ENCODE measurements around the gene CD82.

DNA sequence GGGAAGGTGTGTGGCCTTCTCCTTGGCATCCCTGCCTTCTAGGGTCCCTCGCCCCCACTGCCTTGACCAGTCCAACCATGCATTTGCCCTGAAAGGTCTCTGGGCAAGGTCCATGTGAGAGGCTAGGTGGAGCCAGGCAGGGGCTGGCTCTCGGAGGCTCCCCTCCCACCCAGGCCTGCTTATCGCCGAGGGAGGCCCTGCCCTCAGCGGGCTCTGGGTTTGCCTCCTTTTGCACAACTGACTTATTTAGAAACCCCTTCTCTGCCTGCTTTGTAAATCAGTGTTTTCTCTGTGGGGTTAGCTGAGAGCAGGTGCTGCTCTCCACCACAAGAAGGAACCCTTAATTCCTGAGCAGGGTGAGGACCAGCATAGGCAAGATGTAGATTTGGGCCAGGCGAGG, 47.7 kb downstream of the CD82 start:
- TF ChIP-seq, protein P1, sequence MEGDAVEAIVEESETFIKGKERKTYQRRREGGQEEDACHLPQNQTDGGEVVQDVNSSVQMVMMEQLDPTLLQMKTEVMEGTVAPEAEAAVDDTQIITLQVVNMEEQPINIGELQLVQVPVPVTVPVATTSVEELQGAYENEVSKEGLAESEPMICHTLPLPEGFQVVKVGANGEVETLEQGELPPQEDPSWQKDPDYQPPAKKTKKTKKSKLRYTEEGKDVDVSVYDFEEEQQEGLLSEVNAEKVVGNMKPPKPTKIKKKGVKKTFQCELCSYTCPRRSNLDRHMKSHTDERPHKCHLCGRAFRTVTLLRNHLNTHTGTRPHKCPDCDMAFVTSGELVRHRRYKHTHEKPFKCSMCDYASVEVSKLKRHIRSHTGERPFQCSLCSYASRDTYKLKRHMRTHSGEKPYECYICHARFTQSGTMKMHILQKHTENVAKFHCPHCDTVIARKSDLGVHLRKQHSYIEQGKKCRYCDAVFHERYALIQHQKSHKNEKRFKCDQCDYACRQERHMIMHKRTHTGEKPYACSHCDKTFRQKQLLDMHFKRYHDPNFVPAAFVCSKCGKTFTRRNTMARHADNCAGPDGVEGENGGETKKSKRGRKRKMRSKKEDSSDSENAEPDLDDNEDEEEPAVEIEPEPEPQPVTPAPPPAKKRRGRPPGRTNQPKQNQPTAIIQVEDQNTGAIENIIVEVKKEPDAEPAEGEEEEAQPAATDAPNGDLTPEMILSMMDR (IDR thresholded peaks at IDR 0.05) = no peak
- TF ChIP-seq POLR2A (IDR thresholded peaks at IDR 0.05) = no peak
